Stimulated activated CD4-positive, alpha-beta T cell treated with anti-CD3 and anti-CD28 coated beads, TNF-alpha, amount 100 ng/mL, for 4 hours (primary cell): Measurements from ENCODE around the gene SYNGAP1.
"Not testable (repeated sequence)": the region's sequence is repeated elsewhere in the genome, so short reads cannot be mapped to it uniquely, and the experiment has no call there.

ENCODE experiments used
- DNase-seq, 3 experiments: peaks; one replicate each; pipeline ENCODE4 v3.0.0-alpha.2; 2020; ENCODE audit warnings: low read depth in 3 of 3

Gene SYNGAP1

GRCh38 chr6:33419580-33420490, at the start of gene SYNGAP1:
Gene SYNGAP1, plus strand, starts transcription at chr6:33420065. Its CDS starts 200 bp downstream, at chr6:33420265.
- no peak for DNase-seq

- DNase-seq, result not testable (repeated sequence)
Measured at GRCh38 chr6:33371901-33372300, 48.0 kb upstream of the SYNGAP1 start.

- no peak for DNase-seq
Measured at GRCh38 chr6:33372526-33373123, 47.2 kb upstream of the SYNGAP1 start.

- DNase-seq, result no peak
Measured at GRCh38 chr6:33373960-33374910, 45.6 kb upstream of the SYNGAP1 start.

- no peak for DNase-seq
Measured at GRCh38 chr6:33375143-33375671, 44.7 kb upstream of the SYNGAP1 start.

GRCh38 chr6:33377171-33377570, 42.7 kb upstream of the SYNGAP1 start:
- DNase-seq, result no peak

- not testable (repeated sequence) for DNase-seq
Measured at GRCh38 chr6:33379184-33379583, 40.7 kb upstream of the SYNGAP1 start.

GRCh38 chr6:33380272-33380981, 39.4 kb upstream of the SYNGAP1 start:
- no peak for DNase-seq

GRCh38 chr6:33383427-33384185, 36.3 kb upstream of the SYNGAP1 start:
- no peak for DNase-seq

- DNase-seq, result no peak
Measured at GRCh38 chr6:33384581-33385020, 35.3 kb upstream of the SYNGAP1 start.

GRCh38 chr6:33390173-33390572, 29.7 kb upstream of the SYNGAP1 start:
- DNase-seq, result no peak

- no peak for DNase-seq
Measured at GRCh38 chr6:33390767-33391277, 29.0 kb upstream of the SYNGAP1 start.

GRCh38 chr6:33391278-33391921, 28.5 kb upstream of the SYNGAP1 start, which contains the start of gene KIFC1:
Gene KIFC1, plus strand, starts transcription at chr6:33391823. Its CDS starts 163 bp downstream, at chr6:33391986.
- DNase-seq, result peak; percentile 96 to 98 (median 97)

- no peak for DNase-seq
Measured at GRCh38 chr6:33391922-33392594, 27.8 kb upstream of the SYNGAP1 start.

GRCh38 chr6:33392595-33392948, 27.3 kb upstream of the SYNGAP1 start:
- DNase-seq, result no peak

- no peak for DNase-seq
Measured at GRCh38 chr6:33392979-33393378, 26.9 kb upstream of the SYNGAP1 start.

GRCh38 chr6:33397541-33397940, 22.3 kb upstream of the SYNGAP1 start:
- DNase-seq, result no peak

- not testable (repeated sequence) for DNase-seq
Measured at GRCh38 chr6:33398601-33399000, 21.3 kb upstream of the SYNGAP1 start.

- not testable (repeated sequence) for DNase-seq
Measured at GRCh38 chr6:33399881-33400280, 20.0 kb upstream of the SYNGAP1 start.
